ENCODE results near the gene KDM5A. TPM values are rescaled to one million over a fixed set of nuclear protein-coding genes. Genes with fewer than 3 reads are reported as not detected.

KDM5A gene
- polyA plus RNA-seq, 1 of the 3 experiments (the other 2 are of a cell fraction), result 6.2 TPM

DNA sequence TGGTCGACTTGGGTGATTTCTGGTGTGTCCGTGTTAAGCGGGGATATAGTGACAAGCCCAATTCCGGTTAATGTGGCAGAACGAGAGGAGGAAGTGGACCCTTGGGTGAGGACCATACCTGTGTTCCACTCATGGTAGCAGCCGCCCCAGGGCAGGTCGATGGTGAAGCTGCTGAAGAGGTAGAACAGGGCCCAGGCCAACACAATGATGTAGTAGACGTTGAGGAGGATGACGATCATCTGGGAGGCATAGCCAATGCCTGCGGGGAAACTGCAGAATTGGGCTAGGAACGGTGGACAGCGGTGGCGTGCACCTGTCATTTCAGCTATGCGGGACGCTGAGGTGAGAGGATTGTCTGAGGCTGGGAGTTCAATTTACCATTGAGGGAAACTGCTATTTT, 146.6 kb downstream of the KDM5A start:
- WGBS (ENCODE audit: low lambda C conversion rate), result 66% methylated on average over 15 of the region's 15 CpGs
- POLR2A ChIA-PET, result no interaction called here

DNA sequence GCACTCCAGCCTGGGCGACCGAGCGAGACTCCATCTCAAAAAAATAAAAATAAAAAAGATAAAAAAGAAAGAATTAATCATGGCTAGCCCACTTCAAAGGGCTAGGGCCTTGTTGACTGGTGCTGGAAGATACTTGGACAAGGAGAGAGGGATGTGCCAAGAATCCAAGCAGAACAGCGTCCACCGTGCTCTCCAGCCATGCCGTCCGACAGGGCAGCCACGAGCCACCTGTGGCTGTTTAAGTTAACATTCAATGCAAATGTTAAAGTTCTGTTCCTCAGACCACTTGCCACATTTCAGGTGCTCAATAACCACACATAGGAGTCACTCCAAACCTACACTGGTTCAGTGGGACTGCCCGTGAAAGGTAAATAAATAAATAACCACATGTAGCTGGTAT, 147.9 kb downstream of the KDM5A start:
- H3K27ac ChIP-seq (ENCODE audit: low read depth in 2 of 2, low read length in 1 of 2), result no peak overlapping the region
- DNase-seq, result no peak
- no peaks in the 10 kb centered on the region for H3K36me3 ChIP-seq (replicated peaks in 1 of 2; ENCODE audit: control insufficient read depth in 1 of 2, insufficient read depth in 2 of 2, low read length in 1 of 2)
- no peaks in the 10 kb centered on the region for H3K4me1 ChIP-seq (ENCODE audit: control insufficient read depth in 1 of 2, insufficient read depth in 2 of 2, low read depth in 1 of 2, low read length in 1 of 2)
- H3K9ac ChIP-seq, result no peak overlapping the region
- ChIA-PET POLR2A (no interaction called here), CTCF (no interaction called here)
- no peaks in the 10 kb centered on the region for H3K9me2 ChIP-seq
- no peaks in the 10 kb centered on the region for H4K20me1 ChIP-seq (ENCODE audit: insufficient read depth)
- H2AFZ ChIP-seq (ENCODE audit: low read depth), result no peak overlapping the region
- 83% methylated on average over 9 of the region's 9 CpGs for WGBS (ENCODE audit: low lambda C conversion rate)
- H3K4me2 ChIP-seq, result no peak overlapping the region
- H3K79me2 ChIP-seq (ENCODE audit: insufficient read depth), result no peaks in the 10 kb centered on the region
- H3F3A ChIP-seq (replicated peaks; ENCODE audit: insufficient read depth), result no peaks in the 10 kb centered on the region
- no peaks in the 10 kb centered on the region for H3K27me3 ChIP-seq (ENCODE audit: insufficient read depth)
- no peaks in the 10 kb centered on the region for H3K9me3 ChIP-seq
- no peak overlapping the region for H3K4me3 ChIP-seq (ENCODE audit: low read depth in 2 of 2, low read length in 1 of 2)
- TF ChIP-seq FOXM1 (IDR thresholded peaks at IDR 0.05; ENCODE audit: low read depth) (no peak), GABPA (IDR thresholded peaks at IDR 0.05; ENCODE audit: low read depth) (no peak), RCOR1 (IDR thresholded peaks at IDR 0.05; ENCODE audit: low read length) (no peak), SMC3 (IDR thresholded peaks at IDR 0.05; ENCODE audit: low read depth, low read length) (no peak), ELF1 (IDR thresholded peaks at IDR 0.05) (no peak), SIN3A (IDR thresholded peaks at IDR 0.05; ENCODE audit: borderline replicate concordance, low read depth, low read length) (no peak), YY1 (IDR thresholded peaks at IDR 0.05; ENCODE audit: low read depth) (no peak), EP300 (IDR thresholded peaks at IDR 0.05; ENCODE audit: borderline replicate concordance in 1 of 2, low read depth in 1 of 2, low read length in 1 of 2) (no peak), POLR2AphosphoS5 (IDR thresholded peaks at IDR 0.05; ENCODE audit: low read depth, low read length) (no peak), GATA2 (CRISPR knock-in tag; IDR thresholded peaks at IDR 0.05) (no peak)
- TF ChIP-seq, protein P1, sequence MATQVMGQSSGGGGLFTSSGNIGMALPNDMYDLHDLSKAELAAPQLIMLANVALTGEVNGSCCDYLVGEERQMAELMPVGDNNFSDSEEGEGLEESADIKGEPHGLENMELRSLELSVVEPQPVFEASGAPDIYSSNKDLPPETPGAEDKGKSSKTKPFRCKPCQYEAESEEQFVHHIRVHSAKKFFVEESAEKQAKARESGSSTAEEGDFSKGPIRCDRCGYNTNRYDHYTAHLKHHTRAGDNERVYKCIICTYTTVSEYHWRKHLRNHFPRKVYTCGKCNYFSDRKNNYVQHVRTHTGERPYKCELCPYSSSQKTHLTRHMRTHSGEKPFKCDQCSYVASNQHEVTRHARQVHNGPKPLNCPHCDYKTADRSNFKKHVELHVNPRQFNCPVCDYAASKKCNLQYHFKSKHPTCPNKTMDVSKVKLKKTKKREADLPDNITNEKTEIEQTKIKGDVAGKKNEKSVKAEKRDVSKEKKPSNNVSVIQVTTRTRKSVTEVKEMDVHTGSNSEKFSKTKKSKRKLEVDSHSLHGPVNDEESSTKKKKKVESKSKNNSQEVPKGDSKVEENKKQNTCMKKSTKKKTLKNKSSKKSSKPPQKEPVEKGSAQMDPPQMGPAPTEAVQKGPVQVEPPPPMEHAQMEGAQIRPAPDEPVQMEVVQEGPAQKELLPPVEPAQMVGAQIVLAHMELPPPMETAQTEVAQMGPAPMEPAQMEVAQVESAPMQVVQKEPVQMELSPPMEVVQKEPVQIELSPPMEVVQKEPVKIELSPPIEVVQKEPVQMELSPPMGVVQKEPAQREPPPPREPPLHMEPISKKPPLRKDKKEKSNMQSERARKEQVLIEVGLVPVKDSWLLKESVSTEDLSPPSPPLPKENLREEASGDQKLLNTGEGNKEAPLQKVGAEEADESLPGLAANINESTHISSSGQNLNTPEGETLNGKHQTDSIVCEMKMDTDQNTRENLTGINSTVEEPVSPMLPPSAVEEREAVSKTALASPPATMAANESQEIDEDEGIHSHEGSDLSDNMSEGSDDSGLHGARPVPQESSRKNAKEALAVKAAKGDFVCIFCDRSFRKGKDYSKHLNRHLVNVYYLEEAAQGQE (IDR thresholded peaks at IDR 0.05; ENCODE audit: low read depth, low read length), result no peak
- TF ChIP-seq, protein P2, sequence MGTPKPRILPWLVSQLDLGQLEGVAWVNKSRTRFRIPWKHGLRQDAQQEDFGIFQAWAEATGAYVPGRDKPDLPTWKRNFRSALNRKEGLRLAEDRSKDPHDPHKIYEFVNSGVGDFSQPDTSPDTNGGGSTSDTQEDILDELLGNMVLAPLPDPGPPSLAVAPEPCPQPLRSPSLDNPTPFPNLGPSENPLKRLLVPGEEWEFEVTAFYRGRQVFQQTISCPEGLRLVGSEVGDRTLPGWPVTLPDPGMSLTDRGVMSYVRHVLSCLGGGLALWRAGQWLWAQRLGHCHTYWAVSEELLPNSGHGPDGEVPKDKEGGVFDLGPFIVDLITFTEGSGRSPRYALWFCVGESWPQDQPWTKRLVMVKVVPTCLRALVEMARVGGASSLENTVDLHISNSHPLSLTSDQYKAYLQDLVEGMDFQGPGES (IDR thresholded peaks at IDR 0.05; ENCODE audit: low read depth, low read length), result no peak
- TF ChIP-seq, protein P3, sequence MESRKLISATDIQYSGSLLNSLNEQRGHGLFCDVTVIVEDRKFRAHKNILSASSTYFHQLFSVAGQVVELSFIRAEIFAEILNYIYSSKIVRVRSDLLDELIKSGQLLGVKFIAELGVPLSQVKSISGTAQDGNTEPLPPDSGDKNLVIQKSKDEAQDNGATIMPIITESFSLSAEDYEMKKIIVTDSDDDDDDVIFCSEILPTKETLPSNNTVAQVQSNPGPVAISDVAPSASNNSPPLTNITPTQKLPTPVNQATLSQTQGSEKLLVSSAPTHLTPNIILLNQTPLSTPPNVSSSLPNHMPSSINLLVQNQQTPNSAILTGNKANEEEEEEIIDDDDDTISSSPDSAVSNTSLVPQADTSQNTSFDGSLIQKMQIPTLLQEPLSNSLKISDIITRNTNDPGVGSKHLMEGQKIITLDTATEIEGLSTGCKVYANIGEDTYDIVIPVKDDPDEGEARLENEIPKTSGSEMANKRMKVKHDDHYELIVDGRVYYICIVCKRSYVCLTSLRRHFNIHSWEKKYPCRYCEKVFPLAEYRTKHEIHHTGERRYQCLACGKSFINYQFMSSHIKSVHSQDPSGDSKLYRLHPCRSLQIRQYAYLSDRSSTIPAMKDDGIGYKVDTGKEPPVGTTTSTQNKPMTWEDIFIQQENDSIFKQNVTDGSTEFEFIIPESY (IDR thresholded peaks at IDR 0.05; ENCODE audit: borderline replicate concordance, low read depth), result no peak
- TF ChIP-seq, protein P4, sequence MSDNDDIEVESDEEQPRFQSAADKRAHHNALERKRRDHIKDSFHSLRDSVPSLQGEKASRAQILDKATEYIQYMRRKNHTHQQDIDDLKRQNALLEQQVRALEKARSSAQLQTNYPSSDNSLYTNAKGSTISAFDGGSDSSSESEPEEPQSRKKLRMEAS (IDR thresholded peaks at IDR 0.05; ENCODE audit: low read depth), result no peak
- TF ChIP-seq, protein P5, sequence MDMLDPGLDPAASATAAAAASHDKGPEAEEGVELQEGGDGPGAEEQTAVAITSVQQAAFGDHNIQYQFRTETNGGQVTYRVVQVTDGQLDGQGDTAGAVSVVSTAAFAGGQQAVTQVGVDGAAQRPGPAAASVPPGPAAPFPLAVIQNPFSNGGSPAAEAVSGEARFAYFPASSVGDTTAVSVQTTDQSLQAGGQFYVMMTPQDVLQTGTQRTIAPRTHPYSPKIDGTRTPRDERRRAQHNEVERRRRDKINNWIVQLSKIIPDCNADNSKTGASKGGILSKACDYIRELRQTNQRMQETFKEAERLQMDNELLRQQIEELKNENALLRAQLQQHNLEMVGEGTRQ (IDR thresholded peaks at IDR 0.05; ENCODE audit: borderline replicate concordance, low read depth, low read length), result no peak

More for the DNA sequence above, 146.6 kb downstream of the KDM5A start:
- H3K9me3 ChIP-seq, result peaks cover 5% of the 10 kb centered on the region; the same call in 1 of the 2 replicates
- H3K4me1 ChIP-seq (ENCODE audit: control insufficient read depth in 1 of 2, insufficient read depth in 2 of 2, low read depth in 1 of 2, low read length in 1 of 2), result no peaks in the 10 kb centered on the region
- no peak overlapping the region for H3K9ac ChIP-seq
- no peaks in the 10 kb centered on the region for H4K20me1 ChIP-seq (ENCODE audit: insufficient read depth)
- H3K27ac ChIP-seq (ENCODE audit: low read depth in 2 of 2, low read length in 1 of 2), result no peak overlapping the region
- no peak overlapping the region for H3K4me2 ChIP-seq
- H3K9me2 ChIP-seq, result no peaks in the 10 kb centered on the region
- DNase-seq, result no peak
- H2AFZ ChIP-seq (ENCODE audit: low read depth), result no peak overlapping the region
- no peak overlapping the region for H3K4me3 ChIP-seq (ENCODE audit: low read depth in 2 of 2, low read length in 1 of 2)
- TF ChIP-seq CHD2 (IDR thresholded peaks at IDR 0.05; ENCODE audit: low read length, partially characterized antibody) (no peak), FOSL2 (IDR thresholded peaks at IDR 0.05; ENCODE audit: borderline replicate concordance, low read depth) (no peak), SIN3A (IDR thresholded peaks at IDR 0.05; ENCODE audit: borderline replicate concordance, low read depth, low read length) (no peak), JUND (IDR thresholded peaks at IDR 0.05) (no peak), RAD21 (IDR thresholded peaks at IDR 0.05; ENCODE audit: low read length) (no peak)
- TF ChIP-seq, protein P4 (IDR thresholded peaks at IDR 0.05; ENCODE audit: low read depth), result no peak
- TF ChIP-seq, protein P6, sequence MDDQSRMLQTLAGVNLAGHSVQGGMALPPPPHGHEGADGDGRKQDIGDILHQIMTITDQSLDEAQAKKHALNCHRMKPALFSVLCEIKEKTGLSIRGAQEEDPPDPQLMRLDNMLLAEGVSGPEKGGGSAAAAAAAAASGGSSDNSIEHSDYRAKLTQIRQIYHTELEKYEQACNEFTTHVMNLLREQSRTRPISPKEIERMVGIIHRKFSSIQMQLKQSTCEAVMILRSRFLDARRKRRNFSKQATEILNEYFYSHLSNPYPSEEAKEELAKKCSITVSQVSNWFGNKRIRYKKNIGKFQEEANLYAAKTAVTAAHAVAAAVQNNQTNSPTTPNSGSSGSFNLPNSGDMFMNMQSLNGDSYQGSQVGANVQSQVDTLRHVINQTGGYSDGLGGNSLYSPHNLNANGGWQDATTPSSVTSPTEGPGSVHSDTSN (IDR thresholded peaks at IDR 0.05), result no peak
- CTCF ChIA-PET, result no interaction called here
- no peaks in the 10 kb centered on the region for H3K79me2 ChIP-seq (ENCODE audit: insufficient read depth)
- no peaks in the 10 kb centered on the region for H3K27me3 ChIP-seq (ENCODE audit: insufficient read depth)
- H3F3A ChIP-seq (replicated peaks; ENCODE audit: insufficient read depth), result no peaks in the 10 kb centered on the region
- H3K36me3 ChIP-seq (replicated peaks in 1 of 2; ENCODE audit: control insufficient read depth in 1 of 2, insufficient read depth in 2 of 2, low read length in 1 of 2), result no peaks in the 10 kb centered on the region
